KOPT-K1 (cell line): ENCODE measurements around the gene HES2.
"Not testable (repeated sequence)": the region's sequence is repeated elsewhere in the genome, so short reads cannot be mapped to it uniquely, and the experiment has no call there.

Experiments
- H3K27ac ChIP-seq: fragments of 200-600 bp; sonication (generic); 2 replicates; pipeline ENCODE4 v1.5.1; 2016; ENCODE audit warnings: antibody characterized with exemption, mild to moderate bottlenecking, low read depth, low read length; ENCODE audit not compliant: poor library complexity, severe bottlenecking
- H3K36me3 ChIP-seq: fragments of 200-600 bp; sonication (generic); 2 replicates; pipeline ENCODE4 v1.5.1; 2017; ENCODE audit warnings: antibody characterized with exemption, mild to moderate bottlenecking, low read length, moderate library complexity; ENCODE audit not compliant: insufficient read depth
- H3K9me3 ChIP-seq: fragments of 200-600 bp; sonication (generic); 2 replicates; pipeline ENCODE4 v1.5.1; 2017; ENCODE audit warnings: antibody characterized with exemption, low read length, mild to moderate bottlenecking; ENCODE audit not compliant: insufficient read depth, poor library complexity, severe bottlenecking

Gene HES2

GRCh38 chr1:6373961-6374720 is 45.6 kb downstream of the HES2 start:
- H3K36me3 ChIP-seq: no peaks in the 10 kb centered on the region
- no peaks in the 10 kb centered on the region for H3K9me3 ChIP-seq
- H3K27ac ChIP-seq: no peak overlapping the region

DNA sequence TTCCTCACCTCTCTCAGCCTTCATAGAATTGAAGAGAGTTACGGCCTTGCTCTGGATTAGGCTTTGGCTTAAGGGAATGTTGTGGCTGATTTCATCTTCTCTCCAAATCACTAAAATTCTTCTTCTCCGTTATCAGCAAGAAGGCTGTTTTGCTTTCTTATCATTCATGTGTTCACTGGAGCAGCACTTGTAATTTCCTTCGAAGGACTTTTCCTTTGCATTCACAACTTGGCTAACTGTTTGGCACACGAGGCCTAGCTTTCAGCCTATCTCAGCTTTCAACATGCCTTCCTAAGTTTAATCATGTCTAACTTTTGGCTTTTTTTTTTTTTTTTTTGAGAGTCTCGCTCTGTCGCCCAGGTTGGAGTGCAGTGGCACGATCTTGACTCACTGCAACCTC is 47.5 kb downstream of the HES2 start:
- H3K27ac ChIP-seq: not testable (repeated sequence)
- H3K9me3 ChIP-seq: peaks cover 18% of the 10 kb centered on the region
- peaks cover 12% of the 10 kb centered on the region for H3K36me3 ChIP-seq

DNA sequence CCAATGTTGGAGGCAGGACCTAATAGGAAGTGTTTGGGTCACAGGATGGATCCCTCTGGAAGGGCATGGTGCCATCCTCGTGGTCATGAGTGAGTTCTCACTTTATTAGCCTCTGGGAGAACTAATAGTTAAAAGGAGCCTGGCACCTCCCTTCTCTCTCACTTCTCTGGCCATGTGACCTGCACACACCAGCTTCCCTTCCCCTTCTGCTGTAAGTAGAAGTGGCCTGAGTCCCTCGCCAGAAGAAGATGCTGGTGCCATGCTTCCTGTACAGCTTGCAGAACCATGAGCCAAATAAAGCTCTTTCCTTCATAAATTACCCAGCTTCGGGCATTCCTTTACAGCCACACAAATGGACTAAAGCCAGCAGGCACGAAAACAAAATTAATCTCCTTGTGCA is 49.7 kb downstream of the HES2 start:
- Histone ChIP-seq H3K36me3 (peaks cover 13% of the 10 kb centered on the region), H3K9me3 (peaks cover 20% of the 10 kb centered on the region), H3K27ac (no peak overlapping the region)

DNA sequence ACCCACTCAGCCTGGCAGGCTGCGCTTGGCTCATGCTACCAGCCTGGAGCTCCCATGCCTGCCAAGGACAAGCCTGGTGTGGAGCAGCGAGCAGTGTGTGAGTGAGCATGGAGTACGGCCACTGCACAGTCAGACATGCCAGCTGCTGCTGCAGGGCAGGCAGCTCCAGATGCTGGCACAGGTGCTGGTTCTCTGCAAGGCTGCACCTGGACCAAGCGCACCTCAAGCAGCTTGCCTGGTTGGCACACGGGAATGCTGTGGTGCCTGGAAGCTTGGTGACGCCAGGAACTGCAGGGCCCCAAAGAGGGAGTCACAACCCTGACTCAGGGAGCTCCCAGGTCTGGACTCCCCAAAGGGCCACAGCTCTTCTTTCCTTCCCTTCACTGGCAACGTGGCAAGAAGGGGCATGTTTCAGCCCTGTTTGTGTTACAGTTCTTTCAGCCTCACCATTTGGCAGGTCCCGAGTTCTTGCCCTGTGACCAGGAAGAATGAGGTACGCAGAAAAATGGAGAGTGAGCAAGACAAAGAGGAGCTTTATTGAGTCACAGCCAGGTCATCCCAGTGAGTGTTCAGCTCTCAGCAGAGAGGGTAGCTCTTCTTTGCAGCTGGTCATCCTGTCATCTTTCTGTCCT is 52.2 kb downstream of the HES2 start:
- Histone ChIP-seq H3K9me3 (peaks cover 20% of the 10 kb centered on the region), H3K36me3 (peaks cover 13% of the 10 kb centered on the region), H3K27ac (no peak overlapping the region)

GRCh38 chr1:6365047-6365446 is 54.7 kb downstream of the HES2 start:
- Histone ChIP-seq H3K27ac (no peak overlapping the region), H3K36me3 (peaks cover 13% of the 10 kb centered on the region), H3K9me3 (peaks cover 20% of the 10 kb centered on the region)

DNA sequence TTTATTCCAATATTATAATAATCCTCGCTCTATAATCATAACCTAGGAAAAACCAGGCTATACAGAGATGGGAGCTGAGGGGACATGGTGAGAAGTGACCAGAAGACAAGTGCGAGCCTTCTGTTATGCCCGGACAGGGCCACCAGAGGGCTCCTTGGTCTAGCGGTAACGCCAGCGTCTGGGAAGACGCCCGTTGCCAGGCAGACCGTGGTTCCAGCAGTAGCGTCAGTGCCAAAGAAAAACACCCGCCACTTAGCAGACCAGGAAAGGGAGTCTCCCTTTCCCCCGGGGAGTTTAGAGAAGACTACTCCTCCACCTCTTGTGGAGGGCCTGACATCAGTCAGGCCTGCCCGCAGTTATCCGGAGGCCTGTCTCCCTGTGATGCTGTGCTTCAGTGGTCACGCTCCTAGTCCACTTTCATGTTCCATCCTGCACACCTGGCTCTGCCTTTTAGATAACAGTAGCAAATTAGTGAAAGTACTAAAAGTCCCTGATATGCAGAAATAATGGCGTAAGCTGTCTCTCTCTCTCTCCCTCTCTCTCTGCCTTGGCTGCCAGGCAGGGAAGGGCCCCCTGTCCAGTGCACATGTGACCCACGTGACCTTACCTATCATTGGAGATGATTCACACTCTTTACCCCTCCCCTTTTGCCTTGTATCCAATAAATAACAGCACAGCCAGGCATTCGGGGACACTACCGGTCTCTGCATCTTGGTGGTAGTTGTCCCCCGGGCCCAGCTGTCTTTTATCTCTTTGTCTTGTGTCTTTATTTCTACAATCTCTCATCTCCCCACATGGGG is 56.4 kb downstream of the HES2 start:
- not testable (repeated sequence) for H3K27ac ChIP-seq
- Histone ChIP-seq H3K36me3 (peaks cover 11% of the 10 kb centered on the region), H3K9me3 (peaks cover 12% of the 10 kb centered on the region)
